ENCODE results near the gene KBTBD3.

DNA sequence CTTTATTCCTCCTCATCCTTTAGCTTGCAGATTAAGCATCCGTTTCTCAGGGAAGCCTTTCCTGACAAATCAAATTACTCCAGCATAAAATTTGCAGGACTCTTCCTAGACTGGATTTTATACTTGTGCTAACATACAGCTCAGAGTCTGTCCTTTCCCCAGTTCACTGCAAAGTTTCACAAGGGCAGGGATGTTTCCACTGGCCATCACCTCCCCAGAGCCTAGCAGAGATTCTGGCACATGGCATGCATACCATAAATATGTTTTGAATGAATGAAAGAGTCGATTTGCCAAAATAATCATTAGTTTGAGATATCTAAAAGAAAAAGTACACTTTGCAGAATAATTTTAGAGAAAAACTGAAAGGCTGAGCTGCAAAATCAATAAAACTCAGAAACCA, 65.7 kb downstream of the KBTBD3 start:
- no peak for TF ChIP-seq CTCF (conservative IDR thresholded peaks at IDR 0.05 in 1 of 2, IDR thresholded peaks at IDR 0.05 in 1 of 2; ENCODE audit: low read depth in 1 of 2, low read length in 2 of 2)
- no peak for TF ChIP-seq EZH2 (IDR thresholded peaks at IDR 0.05; ENCODE audit: low read length, missing control alignments)
